NCI-H1105 (cell line): ENCODE measurements around the gene GJA3.

Experiments
- DNase-seq: peaks from one replicate; lab custom pipeline; 2025; lab: John Stamatoyannopoulos, UW

The GJA3 gene

GRCh38 chr13:20127562-20128458, 33.0 kb downstream of the GJA3 start:
- no peak for DNase-seq

DNA sequence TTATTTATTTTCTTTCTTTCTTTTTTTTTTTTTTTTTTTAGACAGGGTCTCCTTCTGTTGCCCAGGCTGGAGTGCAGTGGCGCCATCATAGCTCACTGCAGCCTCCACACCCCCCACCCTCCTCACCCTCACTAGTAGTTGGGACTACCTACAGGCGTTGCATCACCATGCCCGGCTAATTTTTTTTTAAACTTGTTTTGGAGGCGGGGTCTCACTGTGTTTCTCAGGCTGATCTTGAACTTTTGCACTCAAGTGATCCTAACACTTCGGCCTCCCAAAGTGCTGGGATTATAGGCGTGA, 33.6 kb downstream of the GJA3 start:
- no peak for DNase-seq

DNA sequence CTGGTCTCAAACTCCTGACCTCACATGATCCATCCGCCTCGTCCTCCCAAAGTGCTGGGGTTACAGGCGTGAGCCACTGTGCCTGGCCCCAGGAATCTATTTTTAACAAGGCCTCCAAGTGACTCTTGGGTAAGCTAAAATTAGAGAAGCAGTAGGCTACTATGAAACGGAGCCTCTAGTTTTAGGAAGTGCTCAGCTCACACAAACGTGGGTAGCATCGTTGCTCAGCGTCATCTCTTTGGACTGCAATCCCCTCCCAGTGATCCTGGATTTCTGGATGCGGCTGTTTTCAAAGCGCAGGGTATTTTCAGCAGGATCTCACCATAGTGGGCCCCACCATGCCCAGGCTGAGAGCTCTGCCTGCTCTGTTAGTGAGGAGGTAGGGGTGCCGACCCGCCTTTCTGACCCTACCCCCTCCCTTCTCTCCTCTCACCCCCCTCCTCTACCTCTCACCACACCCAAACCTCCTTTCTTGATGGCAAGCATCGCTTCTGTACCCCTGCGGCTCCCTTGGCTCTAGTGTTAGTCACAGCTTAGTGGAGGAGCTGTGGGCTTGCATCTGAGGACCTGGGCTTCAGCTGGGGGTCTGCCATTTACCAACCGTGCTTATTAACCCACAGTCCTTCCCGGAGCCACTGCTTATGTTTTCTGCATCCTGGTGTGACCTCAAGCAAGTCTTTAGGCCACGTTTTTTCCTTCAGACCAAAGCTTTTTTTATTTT, 34.2 kb downstream of the GJA3 start:
- DNase-seq, result no peak

GRCh38 chr13:20125783-20126165, 35.1 kb downstream of the GJA3 start:
- DNase-seq, result no peak

GRCh38 chr13:20125129-20125782, 35.6 kb downstream of the GJA3 start:
- DNase-seq, result no peak

- DNase-seq, result no peak
These were observed 36.5 kb downstream of the GJA3 start for GRCh38 chr13:20124303-20124702.

- DNase-seq, result no peak
These were observed 39.7 kb downstream of the GJA3 start for GRCh38 chr13:20121159-20121525.

- DNase-seq, result no peak
These were observed 40.9 kb downstream of the GJA3 start for GRCh38 chr13:20119960-20120359.

- DNase-seq, result no peak
These were observed 42.3 kb downstream of the GJA3 start for GRCh38 chr13:20118268-20119140.

DNA sequence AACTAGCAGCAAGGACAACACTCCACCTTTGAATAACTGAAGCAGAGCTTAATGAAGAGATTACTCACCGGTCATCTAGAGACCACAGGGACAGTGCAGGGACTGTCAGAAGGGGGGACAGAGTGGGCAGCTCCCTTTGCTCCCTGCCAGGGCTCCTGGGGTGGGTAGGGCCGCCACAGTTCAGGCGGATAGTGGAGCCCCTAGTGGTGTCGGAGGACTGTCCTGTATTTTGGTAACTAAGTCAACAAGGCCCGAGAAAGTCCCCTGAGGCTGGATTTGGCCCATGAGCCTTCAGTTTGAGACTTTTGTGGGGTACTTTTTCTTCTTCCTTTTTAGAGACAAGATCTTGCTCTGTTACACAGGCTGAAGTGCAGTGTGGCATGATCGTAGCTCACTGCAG, 44.6 kb downstream of the GJA3 start:
- no peak for DNase-seq

- no peak for DNase-seq
These were observed 46.7 kb downstream of the GJA3 start for GRCh38 chr13:20114066-20114610.

GRCh38 chr13:20109037-20109436, 51.8 kb downstream of the GJA3 start:
- no peak for DNase-seq

DNA sequence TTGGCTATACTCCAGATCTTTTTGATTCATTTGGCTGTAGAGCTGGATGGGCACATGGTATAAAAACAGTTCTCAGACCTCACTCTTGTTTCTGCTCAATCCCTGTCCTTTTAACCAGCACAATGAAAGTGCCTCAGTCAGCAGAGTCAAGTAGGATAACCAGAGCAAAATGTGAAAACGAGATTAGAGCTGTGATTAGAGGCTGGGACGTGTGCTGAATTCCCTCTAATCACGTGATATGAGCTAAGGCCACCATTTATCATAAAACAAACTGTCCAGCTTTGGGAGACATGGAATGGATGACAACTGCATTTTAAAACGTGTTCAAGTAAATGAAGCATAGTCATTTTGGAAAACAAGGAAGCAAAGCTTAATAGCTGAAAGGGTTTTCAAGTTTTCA, 54.1 kb downstream of the GJA3 start:
- no peak for DNase-seq

- DNase-seq, result no peak
These were observed 55.6 kb downstream of the GJA3 start for GRCh38 chr13:20105161-20105689.

DNA sequence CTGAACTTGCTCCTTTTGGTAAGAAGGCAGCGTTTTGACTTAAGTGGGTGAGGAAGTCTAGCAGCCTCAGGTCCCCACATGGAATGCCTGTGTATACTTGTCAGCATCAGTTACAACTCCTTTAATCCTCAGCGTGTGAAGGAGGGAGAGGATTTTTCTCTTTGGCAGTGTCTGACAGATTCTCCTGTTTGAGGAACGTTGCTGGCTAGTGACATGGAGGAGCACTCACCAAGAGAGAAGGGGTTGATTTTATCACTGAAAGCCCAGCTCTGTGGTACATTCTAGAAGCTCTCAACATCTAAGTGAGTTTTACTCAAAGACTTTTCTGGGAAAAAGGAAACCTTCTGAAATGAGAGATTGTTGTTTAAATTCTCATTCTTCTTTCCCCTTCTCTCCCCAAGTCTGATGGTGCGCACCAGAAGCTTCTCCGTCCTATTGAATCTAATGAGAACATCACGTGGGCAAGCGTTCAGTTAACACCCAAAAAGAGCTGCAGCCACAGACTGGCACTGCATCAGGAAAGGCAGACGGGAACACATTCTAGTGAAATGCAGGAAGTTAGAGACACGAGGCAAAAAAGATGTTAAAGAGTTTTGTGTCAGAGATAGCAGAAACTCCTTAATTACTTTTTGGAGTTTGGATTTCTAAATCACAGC, 58.2 kb downstream of the GJA3 start:
- no peak for DNase-seq

DNA sequence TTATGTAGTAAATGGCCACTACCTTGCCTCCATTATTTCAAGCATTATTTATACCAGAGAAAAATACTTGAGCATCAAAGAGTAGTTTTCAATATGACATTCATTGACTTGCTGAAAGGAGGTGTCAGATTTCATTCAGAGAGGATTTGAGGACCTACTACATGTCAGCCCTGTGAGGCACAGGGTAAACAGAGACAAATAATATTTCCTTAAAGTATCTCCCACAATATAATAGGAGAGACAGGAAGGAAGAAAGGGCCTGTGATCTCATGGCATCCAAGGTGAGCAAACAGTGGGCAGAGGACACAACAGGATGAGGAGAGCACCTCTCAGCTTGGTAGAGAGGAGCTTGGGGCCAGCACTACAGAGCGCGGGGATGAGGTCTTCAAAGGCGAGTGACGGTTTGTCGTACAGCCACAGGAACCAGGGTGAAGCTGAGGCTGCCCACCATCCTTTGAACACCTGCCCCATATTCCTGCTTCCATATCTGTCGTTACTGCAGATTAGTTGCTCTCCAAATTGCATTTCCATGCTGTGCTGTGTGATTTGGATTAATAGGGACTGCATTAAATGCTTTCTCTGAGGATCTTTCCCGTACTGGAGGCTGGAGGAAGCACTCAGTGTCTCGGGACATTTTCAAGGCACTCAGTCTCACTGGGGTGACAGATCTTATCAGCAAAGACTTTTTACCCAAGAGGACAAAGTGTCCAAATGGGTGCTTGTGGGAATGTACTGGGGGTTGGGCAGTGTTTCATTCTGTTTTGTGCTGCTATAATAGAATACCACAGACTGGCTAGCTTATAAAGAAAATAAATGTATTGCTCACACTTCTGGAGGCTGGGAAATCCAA, 59.2 kb downstream of the GJA3 start:
- DNase-seq, result no peak

- no peak for DNase-seq
These were observed 61.5 kb downstream of the GJA3 start for GRCh38 chr13:20099319-20099718.

DNA sequence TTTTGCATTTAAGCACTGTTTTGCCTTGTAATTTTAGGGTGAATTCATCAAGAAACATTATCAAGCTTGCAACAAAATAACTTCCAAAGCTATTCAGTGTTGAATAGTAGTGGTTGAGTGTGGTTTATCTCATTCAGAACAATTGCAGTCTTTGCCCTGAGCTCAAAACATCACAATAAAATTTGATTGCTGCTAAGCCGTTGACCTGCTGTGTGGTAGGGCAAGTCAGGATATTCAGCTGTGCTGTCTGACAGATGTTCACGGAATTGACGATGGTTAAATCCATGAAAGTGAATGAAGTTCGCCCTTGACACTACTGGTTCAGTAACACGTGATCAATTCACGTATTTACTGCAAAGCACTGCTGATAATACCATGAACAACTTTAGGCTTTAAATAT, 66.9 kb downstream of the GJA3 start:
- no peak for DNase-seq

DNA sequence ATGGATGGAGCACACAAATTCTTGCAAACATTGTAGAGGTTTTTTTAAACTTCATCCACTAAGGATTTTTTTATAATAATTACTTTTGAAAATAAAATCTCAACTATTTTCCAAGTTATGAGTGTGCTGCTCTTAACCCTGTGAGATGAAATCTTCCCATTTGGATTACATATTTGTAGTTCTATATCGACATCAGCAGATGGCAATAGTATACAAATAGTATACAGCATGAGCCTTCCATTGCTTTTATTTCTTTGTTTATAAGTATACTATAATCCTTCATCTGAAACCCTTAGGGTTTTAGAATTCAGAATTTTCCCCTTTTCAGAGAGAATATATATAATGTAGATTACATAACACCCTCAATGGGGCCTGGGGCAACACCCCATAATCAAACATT, 70.5 kb downstream of the GJA3 start:
- DNase-seq, result no peak
